ENCODE results near the gene CLASP1.
"Not testable (repeated sequence)": the region's sequence is repeated elsewhere in the genome, so short reads cannot be mapped to it uniquely, and the experiment has no call there.

CLASP1 gene

GRCh38 chr2:121409388-121409787, 239.9 kb downstream of the CLASP1 start:
- FAIRE-seq = no peak

DNA sequence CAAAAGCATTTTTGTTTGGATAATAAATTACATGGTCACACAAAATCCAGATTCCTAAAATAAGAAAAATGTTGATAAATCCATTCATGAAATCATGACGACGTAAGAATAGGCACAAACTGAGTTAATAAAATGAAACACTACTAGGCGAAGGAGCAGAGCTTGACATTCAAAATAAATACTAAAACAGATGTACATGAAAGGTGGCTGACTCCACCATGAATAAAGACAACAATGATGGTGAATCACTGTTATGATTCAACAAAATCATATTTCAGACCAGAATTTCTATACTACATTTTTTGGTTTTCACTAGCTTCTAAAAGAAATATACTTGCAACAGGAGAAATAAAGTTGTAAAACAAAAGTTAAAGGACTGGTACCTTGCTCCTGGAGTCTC, 240.6 kb downstream of the CLASP1 start:
- FAIRE-seq = no peak

DNA sequence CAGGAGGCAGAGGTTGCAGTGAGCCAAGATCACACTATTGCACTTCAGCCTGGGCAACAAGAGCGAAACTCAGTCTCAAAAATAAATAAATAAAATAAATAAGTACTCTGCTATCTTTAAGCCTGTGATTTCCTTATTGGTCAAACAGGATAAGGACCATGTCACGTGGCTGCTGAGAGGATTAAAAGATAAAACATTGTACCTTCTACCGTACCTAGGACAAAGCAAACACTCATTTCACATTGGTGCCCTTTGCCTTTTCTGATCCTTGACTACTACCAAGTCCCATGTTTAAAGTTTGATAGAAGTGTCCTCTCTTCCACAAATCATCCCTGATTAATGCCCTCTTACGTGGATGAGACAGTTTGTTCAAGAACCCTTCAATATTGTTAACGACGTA, 244.0 kb downstream of the CLASP1 start:
- FAIRE-seq = no peak

- FAIRE-seq = no peak
Observed at GRCh38 chr2:121400201-121400600, 249.1 kb downstream of the CLASP1 start.

DNA sequence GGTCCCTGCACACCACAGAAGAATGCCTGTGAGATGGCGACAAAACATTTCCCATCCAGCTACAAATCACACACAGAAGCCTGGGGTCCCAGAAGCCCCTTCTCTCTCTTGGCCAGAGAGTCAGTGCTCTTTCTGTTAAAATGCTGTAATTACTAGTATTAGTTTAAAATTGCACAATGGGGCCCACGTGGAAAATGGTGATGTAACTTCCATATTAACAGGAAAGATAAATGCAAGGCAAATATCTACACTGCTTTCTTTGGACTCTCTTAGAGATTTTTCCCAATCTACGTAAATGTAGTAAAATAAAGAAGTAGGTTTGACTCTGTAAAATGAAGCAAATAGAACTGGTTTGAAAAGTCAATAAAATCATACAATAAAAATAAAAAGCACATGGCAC, 250.4 kb downstream of the CLASP1 start:
- FAIRE-seq = no peak

DNA sequence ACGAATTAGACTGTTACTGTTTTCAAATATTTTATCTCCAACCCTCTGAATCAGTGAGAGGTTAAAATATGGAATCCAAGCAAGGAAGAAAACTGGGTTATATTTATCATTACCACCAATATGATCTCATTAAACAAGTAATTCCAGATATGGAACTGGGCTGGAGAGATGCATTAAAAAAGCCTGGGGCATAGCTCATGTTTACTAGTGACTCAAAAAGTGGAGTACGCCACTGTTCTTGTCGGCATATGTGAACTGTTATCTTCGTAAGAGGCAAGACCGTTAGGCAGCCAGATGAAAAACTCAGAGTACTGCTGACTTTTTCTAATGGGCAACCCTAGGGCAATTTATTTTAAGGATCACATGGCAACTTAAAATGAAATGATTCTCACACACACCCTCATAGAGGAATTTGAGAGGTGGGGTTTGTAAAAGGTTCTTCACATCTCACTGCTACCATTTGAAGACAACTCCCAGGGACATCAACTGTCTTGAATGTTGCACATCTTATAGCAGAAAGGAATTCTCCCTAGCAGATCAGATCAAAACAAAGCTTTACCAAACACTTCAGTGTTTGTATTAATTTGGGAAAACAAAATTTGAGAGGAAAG, 259.1 kb downstream of the CLASP1 start:
- no peak for FAIRE-seq

DNA sequence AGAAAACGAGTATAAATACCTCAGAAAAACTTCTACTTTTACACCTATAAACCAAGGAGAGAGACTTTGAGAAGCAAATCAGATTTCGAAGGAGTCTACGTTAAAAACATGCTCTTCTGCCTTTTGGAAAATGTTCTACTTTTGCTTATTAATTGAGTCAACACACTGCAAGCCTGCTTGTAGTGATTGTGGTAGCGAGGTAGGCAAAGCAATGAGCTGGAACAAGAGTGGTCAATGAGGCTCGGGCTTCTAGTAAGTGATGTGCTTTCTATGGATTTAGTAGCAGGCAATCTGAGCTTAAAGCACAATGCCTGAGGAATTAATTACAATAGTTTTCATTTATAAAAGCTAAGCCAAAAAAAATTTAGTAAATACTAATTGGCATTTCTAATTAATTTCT, 260.9 kb downstream of the CLASP1 start:
- no peak for FAIRE-seq

GRCh38 chr2:121387591-121388325, 261.5 kb downstream of the CLASP1 start:
- no peak for FAIRE-seq

DNA sequence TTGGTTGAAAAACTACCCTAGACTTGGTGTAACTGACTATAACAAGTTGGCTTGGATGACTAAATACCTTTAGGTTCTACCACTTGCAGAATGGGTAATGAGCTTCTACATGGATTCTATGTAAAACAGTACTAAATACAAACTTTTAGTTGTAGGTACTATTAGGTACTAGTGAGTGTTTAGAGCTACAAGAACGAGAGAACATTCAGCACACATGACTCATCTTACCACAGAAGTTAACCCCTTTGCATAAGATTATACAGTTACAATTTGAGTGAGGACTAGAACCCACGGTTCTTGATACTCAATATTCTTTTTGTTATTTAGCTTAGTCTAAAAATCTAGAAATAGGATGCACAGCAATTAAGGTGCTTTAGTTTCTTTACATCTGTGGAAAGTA, 262.6 kb downstream of the CLASP1 start:
- no peak for FAIRE-seq

- FAIRE-seq = no peak
Observed at GRCh38 chr2:121386102-121386501, 263.2 kb downstream of the CLASP1 start.

- no peak for FAIRE-seq
Observed at GRCh38 chr2:121382744-121383143, 266.5 kb downstream of the CLASP1 start.

DNA sequence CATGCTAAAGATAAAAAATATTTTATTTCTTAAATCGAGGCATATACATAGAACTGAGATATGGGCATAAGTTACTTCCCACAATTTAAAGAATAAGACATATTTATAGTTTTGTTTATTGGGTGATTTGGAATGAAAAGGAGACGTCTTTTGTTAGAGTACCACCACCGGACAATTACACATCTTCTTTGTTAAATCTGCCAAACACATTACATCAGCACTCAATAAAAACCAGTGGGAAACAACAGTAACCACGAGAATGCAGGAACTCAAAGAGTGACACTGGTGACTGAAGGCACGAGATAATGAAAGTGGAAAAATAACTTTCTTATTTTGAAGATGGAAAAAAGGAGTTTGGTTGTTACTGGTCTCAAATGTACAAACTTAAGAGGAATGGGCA, 271.6 kb downstream of the CLASP1 start:
- no peak for FAIRE-seq

GRCh38 chr2:121376535-121377250, 272.6 kb downstream of the CLASP1 start:
- FAIRE-seq = no peak

DNA sequence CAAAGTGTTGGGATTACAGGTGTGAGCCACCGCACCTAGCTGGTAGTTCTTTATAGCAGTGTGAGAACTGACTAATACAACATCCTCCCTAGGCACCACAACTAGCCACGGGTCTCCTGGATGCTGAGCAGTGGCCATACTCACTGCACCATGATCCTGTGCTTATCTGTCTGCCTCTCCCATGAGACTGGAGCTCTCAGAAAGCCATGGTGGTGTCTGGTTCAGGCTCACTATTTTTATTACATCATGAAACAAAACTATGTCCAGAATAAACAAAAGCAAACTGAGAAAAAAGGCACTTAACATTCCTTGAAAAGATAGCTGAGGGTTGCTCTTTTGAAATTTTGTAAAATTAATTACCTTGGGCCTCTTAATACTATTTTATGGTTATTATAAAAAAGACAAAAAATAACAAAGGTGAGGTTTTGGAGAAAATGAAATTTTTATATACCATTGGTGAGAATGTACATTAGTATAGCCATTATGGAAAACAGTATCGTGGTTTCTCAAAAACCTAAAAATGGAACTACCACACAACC, 273.6 kb downstream of the CLASP1 start:
- FAIRE-seq = no peak

GRCh38 chr2:121374412-121375075, 274.7 kb downstream of the CLASP1 start:
- not testable (repeated sequence) for FAIRE-seq

DNA sequence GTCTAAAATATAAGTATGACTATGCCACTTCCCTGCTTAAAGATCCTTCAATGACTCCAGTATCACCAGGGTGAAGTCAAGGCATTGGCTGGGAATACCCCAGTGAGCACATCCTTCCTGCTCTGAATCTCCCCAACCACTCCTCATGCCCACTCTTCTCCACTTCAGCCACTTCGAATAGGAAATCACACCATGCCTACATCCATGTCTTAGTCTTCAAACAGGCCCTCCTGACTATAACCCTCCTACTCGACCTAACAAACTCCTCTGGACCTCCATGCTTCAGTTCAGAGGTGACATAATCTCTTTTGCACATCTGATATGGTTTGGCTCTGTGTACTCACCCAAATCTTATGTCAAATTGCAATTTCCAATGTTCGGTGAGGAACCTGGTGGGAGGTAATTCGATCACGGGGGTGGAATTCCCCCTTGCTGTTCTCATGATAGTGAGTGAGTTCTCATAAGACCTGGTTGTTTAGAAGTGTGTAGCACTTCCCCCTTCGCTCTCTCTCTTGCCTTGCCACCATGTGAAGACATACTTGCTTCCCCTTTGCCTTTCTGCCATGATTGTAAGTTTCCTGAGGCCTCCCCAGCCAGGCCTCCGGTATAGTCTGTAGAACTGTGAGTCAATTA, 276.4 kb downstream of the CLASP1 start:
- no peak for FAIRE-seq

GRCh38 chr2:121372082-121372481, 277.2 kb downstream of the CLASP1 start:
- no peak for FAIRE-seq

- no peak for FAIRE-seq
Observed at GRCh38 chr2:121368836-121369235, 280.4 kb downstream of the CLASP1 start.

DNA sequence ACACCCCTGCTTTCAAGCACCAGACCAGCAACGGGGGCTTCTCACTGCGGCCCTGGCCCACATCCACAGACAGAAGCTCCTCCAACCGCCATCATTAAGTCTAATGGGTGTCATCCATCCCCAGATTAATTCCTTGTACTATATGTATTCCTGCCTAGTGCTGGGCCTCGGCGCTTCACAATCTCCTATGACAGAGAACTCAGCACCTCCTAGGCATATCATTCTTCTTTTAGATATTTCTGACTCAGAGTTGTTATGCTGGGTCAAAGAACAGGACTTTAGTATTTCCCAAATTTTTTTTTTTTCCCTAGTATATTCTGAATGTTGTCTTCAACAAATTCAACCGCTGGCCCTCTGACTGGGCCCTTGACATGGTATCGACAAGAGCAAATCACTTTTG, 281.1 kb downstream of the CLASP1 start:
- FAIRE-seq = no peak

DNA sequence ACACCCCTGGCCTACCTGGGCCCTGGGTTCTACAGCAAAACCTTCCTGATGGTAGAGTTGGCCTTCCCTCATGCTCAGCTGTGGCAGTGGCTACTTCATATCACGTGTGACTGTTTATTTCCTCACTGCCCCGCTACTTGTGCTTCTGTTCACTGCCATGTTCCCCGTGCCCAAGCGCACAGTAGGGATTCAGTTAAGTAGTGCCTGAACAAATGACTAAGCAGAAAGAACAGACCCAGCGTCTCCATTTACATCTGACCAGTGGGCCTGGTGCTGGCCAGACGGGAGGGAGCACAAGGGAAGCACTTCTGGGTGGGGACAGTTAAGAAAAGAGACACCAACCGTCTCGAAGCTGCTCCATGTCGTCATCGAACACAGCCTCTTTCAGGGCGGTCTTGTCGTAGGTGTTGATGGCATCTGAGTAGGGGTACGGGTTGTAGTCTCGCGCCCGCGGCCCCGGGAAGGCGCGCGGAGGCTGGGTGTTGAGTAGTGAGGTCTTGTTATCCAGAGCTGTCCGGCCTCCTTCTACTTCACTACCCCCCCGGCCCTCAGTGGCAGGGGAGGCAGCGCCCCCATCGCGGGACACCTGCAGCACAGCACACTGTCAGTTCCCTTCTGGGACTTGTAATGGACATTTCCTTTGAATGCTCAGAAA, 281.9 kb downstream of the CLASP1 start:
- FAIRE-seq = no peak

DNA sequence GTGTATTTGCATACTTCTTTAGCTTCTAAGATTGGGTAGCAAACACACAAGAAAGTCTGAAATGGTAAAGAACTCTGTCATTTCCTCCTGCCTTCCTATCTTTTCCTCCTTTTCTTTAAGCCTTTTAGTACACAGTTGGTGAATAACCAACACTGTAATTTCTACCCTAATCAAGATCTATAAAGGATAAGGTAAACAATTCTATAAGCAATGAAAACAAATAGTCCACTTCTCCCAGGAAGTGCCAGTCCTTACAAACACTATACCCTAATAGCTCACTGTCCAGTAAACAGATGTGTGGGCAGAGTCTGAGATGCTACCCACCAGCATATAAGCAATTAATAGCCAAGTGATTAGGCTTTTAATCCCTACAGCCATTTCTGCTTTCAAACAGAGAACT, 283.2 kb downstream of the CLASP1 start:
- FAIRE-seq = no peak

DNA sequence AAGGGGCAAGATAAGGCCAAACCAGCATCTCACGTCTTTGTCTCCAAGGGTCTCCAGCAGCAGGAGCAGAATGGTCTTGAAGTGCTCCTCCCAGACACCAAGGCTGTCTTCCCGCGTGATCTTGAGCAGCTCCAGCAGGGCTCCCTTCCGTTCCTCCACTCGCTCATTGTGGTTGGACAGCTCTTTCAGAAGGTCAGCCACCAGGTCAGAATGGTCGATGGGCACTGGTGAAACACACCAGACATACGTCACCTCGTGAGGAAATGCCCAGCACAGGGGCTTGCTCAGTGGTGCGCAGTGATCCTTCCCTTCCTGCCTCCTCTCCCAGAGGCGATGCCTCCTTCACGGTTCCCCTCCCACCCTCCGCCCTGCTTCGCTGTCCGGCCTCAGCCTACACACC, 284.2 kb downstream of the CLASP1 start:
- FAIRE-seq = no peak
